ENCODE measurements around the gene SFXN5. TPM values are rescaled to one million over a fixed set of nuclear protein-coding genes. Genes with fewer than 3 reads are reported as not detected.

SFXN5 gene
- polyA plus RNA-seq, 5 donors = 13.7 to 17.6 (median 14.9) TPM

- DNase-seq = no peak
Measured at GRCh38 chr2:72943540-72944395, 127.7 kb downstream of the SFXN5 start.

GRCh38 chr2:72942881-72943418, 128.6 kb downstream of the SFXN5 start:
- DNase-seq = no peak

GRCh38 chr2:72942293-72942692, 129.2 kb downstream of the SFXN5 start:
- DNase-seq = no peak

GRCh38 chr2:72940786-72941185, 130.7 kb downstream of the SFXN5 start:
- DNase-seq = no peak

- no peak for DNase-seq
Measured at GRCh38 chr2:72940361-72940760, 131.2 kb downstream of the SFXN5 start.

GRCh38 chr2:72938455-72938854, 133.1 kb downstream of the SFXN5 start:
- DNase-seq = no peak

- DNase-seq = no peak
Measured at GRCh38 chr2:72937356-72937669, 134.2 kb downstream of the SFXN5 start.

GRCh38 chr2:72936660-72937355, 134.7 kb downstream of the SFXN5 start:
- DNase-seq = no peak

GRCh38 chr2:72935611-72935957, 135.9 kb downstream of the SFXN5 start:
- no peak for DNase-seq

GRCh38 chr2:72934683-72935610, 136.6 kb downstream of the SFXN5 start:
- DNase-seq = no peak

GRCh38 chr2:72933646-72934151, 137.8 kb downstream of the SFXN5 start:
- no peak for DNase-seq

- no peak for DNase-seq
Measured at GRCh38 chr2:72933207-72933606, 138.3 kb downstream of the SFXN5 start.

GRCh38 chr2:72932805-72933204, 138.7 kb downstream of the SFXN5 start:
- DNase-seq = no peak

- DNase-seq = no peak
Measured at GRCh38 chr2:72932045-72932740, 139.3 kb downstream of the SFXN5 start.

GRCh38 chr2:72931280-72931910, 140.1 kb downstream of the SFXN5 start:
- no peak for DNase-seq

GRCh38 chr2:72929010-72929409, 142.5 kb downstream of the SFXN5 start:
- no peak for DNase-seq

GRCh38 chr2:72927619-72928550, 143.6 kb downstream of the SFXN5 start:
- no peak for DNase-seq

- DNase-seq = no peak
Measured at GRCh38 chr2:72926811-72927465, 144.6 kb downstream of the SFXN5 start.

- no peak for DNase-seq
Measured at GRCh38 chr2:72926368-72926767, 145.1 kb downstream of the SFXN5 start.
